Measurements from ENCODE around the gene KIF21B. TPM values are rescaled to one million over a fixed set of nuclear protein-coding genes. Genes with fewer than 3 reads are reported as not detected.

Gene KIF21B
- total RNA-seq, 2 experiments from 2014 or later, result 45.5 to 46.3 TPM

GRCh38 chr1:200972985-200973742 lies 50.4 kb downstream of the KIF21B start:
- Mint-ChIP-seq H3K4me1 (ENCODE audit: low read depth) (peaks cover 4% of the 10 kb centered on the region), H3K27ac (no peak overlapping the region), H3K4me3 (no peak overlapping the region), H3K27me3 (ENCODE audit: low read depth) (no peaks in the 10 kb centered on the region), H3K36me3 (ENCODE audit: low read depth) (peaks cover 20% of the 10 kb centered on the region), H3K9me3 (no peaks in the 10 kb centered on the region)
- CTCF ChIA-PET, result interaction anchor here (0.6 to 4.7 kb wide), 26 partner anchors 10 to 351 kb away, joined by 3 to 98 read pairs (median 6); no protein-coding TSS in a partner anchor
- no peak for DNase-seq
- intact Hi-C loops (cut with micrococcal nuclease), result loop anchor here (1.0 to 5.0 kb wide), 5 partner anchors 46 to 351 kb away; partner anchors contain the start of gene KIF14

- H3K4me3 Mint-ChIP-seq, result no peak overlapping the region
- peak; percentile 76 for DNase-seq
- H3K9me3 Mint-ChIP-seq, result no peaks in the 10 kb centered on the region
- H3K4me1 Mint-ChIP-seq (ENCODE audit: low read depth), result peaks cover 4% of the 10 kb centered on the region
- H3K36me3 Mint-ChIP-seq (ENCODE audit: low read depth), result peaks cover 17% of the 10 kb centered on the region
- H3K27me3 Mint-ChIP-seq (ENCODE audit: low read depth), result no peaks in the 10 kb centered on the region
- intact Hi-C loops (cut with micrococcal nuclease), result loop anchor here (1.0 to 5.0 kb wide), 5 partner anchors 47 to 350 kb away; partner anchors contain the start of gene KIF14
- no peak overlapping the region for H3K27ac Mint-ChIP-seq
- CTCF ChIA-PET, result interaction anchor here (0.6 to 4.7 kb wide), 51 partner anchors 9 to 1310 kb away, joined by 3 to 98 read pairs (median 5); no protein-coding TSS in a partner anchor
Observed at GRCh38 chr1:200971955-200972711, 51.4 kb downstream of the KIF21B start.

- H3K4me1 Mint-ChIP-seq (ENCODE audit: low read depth), result peaks cover 4% of the 10 kb centered on the region
- no peak overlapping the region for H3K27ac Mint-ChIP-seq
- intact Hi-C loops (cut with micrococcal nuclease), result loop anchor here (5.0 kb wide), 1 partner anchor 349 kb away; the partner anchor contains the start of gene KIF14
- H3K4me3 Mint-ChIP-seq, result no peak overlapping the region
- CTCF ChIA-PET, result interaction anchor here (0.6 to 4.7 kb wide), 41 partner anchors 11 to 1311 kb away, joined by 3 to 98 read pairs (median 5); no protein-coding TSS in a partner anchor
- DNase-seq, result no peak
- H3K36me3 Mint-ChIP-seq (ENCODE audit: low read depth), result peaks cover 16% of the 10 kb centered on the region
- no peaks in the 10 kb centered on the region for H3K9me3 Mint-ChIP-seq
- H3K27me3 Mint-ChIP-seq (ENCODE audit: low read depth), result no peaks in the 10 kb centered on the region
Observed at GRCh38 chr1:200971428-200971903, 52.0 kb downstream of the KIF21B start.

GRCh38 chr1:200970771-200971427 lies 52.6 kb downstream of the KIF21B start:
- peaks cover 14% of the 10 kb centered on the region for H3K36me3 Mint-ChIP-seq (ENCODE audit: low read depth)
- H3K9me3 Mint-ChIP-seq, result no peaks in the 10 kb centered on the region
- peaks cover 4% of the 10 kb centered on the region for H3K4me1 Mint-ChIP-seq (ENCODE audit: low read depth)
- H3K27ac Mint-ChIP-seq, result peak overlapping the region; percentile 15
- CTCF ChIA-PET, result interaction anchor here (0.7 to 4.7 kb wide), 26 partner anchors 10 to 252 kb away, joined by 3 to 98 read pairs (median 6); no protein-coding TSS in a partner anchor
- no peaks in the 10 kb centered on the region for H3K27me3 Mint-ChIP-seq (ENCODE audit: low read depth)
- H3K4me3 Mint-ChIP-seq, result no peak overlapping the region
- intact Hi-C loops (cut with micrococcal nuclease), result loop anchor here (5.0 kb wide), 1 partner anchor 349 kb away; the partner anchor contains the start of gene KIF14
- DNase-seq, result no peak

- Mint-ChIP-seq H3K27me3 (ENCODE audit: low read depth) (no peaks in the 10 kb centered on the region), H3K9me3 (no peaks in the 10 kb centered on the region), H3K4me3 (no peak overlapping the region), H3K36me3 (ENCODE audit: low read depth) (peaks cover 11% of the 10 kb centered on the region), H3K4me1 (ENCODE audit: low read depth) (peaks cover 4% of the 10 kb centered on the region), H3K27ac (peak overlapping the region; percentile 38)
- DNase-seq, result peak; percentile 64
- intact Hi-C loops (cut with micrococcal nuclease), result loop anchor here (5.0 kb wide), 1 partner anchor 348 kb away; the partner anchor contains the start of gene KIF14
- CTCF ChIA-PET, result interaction anchor here (0.7 to 4.7 kb wide), 4 partner anchors 46 to 253 kb away, joined by 4 to 98 read pairs (median 12); no protein-coding TSS in a partner anchor
Observed at GRCh38 chr1:200969726-200970561, 53.6 kb downstream of the KIF21B start.

- no peaks in the 10 kb centered on the region for H3K9me3 Mint-ChIP-seq
- H3K36me3 Mint-ChIP-seq (ENCODE audit: low read depth), result peaks cover 10% of the 10 kb centered on the region
- peaks cover 4% of the 10 kb centered on the region for H3K4me1 Mint-ChIP-seq (ENCODE audit: low read depth)
- DNase-seq, result no peak
- intact Hi-C loops (cut with micrococcal nuclease), result no loop called here
- no peaks in the 10 kb centered on the region for H3K27me3 Mint-ChIP-seq (ENCODE audit: low read depth)
- no peak overlapping the region for H3K27ac Mint-ChIP-seq
- CTCF ChIA-PET, result interaction anchor here (0.6 to 1.8 kb wide), 5 partner anchors 9 to 77 kb away, joined by 3 to 7 read pairs (median 5); no protein-coding TSS in a partner anchor
- no peak overlapping the region for H3K4me3 Mint-ChIP-seq
Observed at GRCh38 chr1:200968469-200969410, 54.8 kb downstream of the KIF21B start.

GRCh38 chr1:200967693-200968468 lies 55.6 kb downstream of the KIF21B start:
- Mint-ChIP-seq H3K27ac (no peak overlapping the region), H3K36me3 (ENCODE audit: low read depth) (peaks cover 6% of the 10 kb centered on the region), H3K27me3 (ENCODE audit: low read depth) (no peaks in the 10 kb centered on the region), H3K9me3 (no peaks in the 10 kb centered on the region), H3K4me3 (no peak overlapping the region), H3K4me1 (ENCODE audit: low read depth) (peaks cover 4% of the 10 kb centered on the region)
- DNase-seq, result no peak
- CTCF ChIA-PET, result interaction anchor here (0.7 to 1.8 kb wide), 4 partner anchors 10 to 78 kb away, joined by 3 to 7 read pairs (median 4); no protein-coding TSS in a partner anchor
- intact Hi-C loops (cut with micrococcal nuclease), result no loop called here

GRCh38 chr1:200966934-200967333 lies 56.6 kb downstream of the KIF21B start:
- H3K36me3 Mint-ChIP-seq (ENCODE audit: low read depth), result peaks cover 5% of the 10 kb centered on the region
- H3K27ac Mint-ChIP-seq, result no peak overlapping the region
- no peak overlapping the region for H3K4me3 Mint-ChIP-seq
- no peaks in the 10 kb centered on the region for H3K27me3 Mint-ChIP-seq (ENCODE audit: low read depth)
- H3K4me1 Mint-ChIP-seq (ENCODE audit: low read depth), result peaks cover 4% of the 10 kb centered on the region
- DNase-seq, result no peak
- CTCF ChIA-PET, result no interaction called here
- H3K9me3 Mint-ChIP-seq, result no peaks in the 10 kb centered on the region
- intact Hi-C loops (cut with micrococcal nuclease), result no loop called here

GRCh38 chr1:200965111-200965805 lies 58.3 kb downstream of the KIF21B start:
- Mint-ChIP-seq H3K4me1 (ENCODE audit: low read depth) (peaks cover 4% of the 10 kb centered on the region), H3K9me3 (no peaks in the 10 kb centered on the region), H3K36me3 (ENCODE audit: low read depth) (no peaks in the 10 kb centered on the region), H3K27me3 (ENCODE audit: low read depth) (no peaks in the 10 kb centered on the region), H3K27ac (no peak overlapping the region), H3K4me3 (no peak overlapping the region)
- CTCF ChIA-PET, result no interaction called here
- DNase-seq, result no peak
- intact Hi-C loops (cut with micrococcal nuclease), result no loop called here

Measured in activated naive CD4-positive, alpha-beta T cell treated with anti-CD3 and anti-CD28 coated beads for 36 hours (primary cell).